Measurements from ENCODE around the gene DSP.

DSP gene

GRCh38 chr6:7535498-7535897 lies 6.0 kb upstream of the DSP start:
- DNase-seq (ENCODE audit: low spot score) = no peak

DNA sequence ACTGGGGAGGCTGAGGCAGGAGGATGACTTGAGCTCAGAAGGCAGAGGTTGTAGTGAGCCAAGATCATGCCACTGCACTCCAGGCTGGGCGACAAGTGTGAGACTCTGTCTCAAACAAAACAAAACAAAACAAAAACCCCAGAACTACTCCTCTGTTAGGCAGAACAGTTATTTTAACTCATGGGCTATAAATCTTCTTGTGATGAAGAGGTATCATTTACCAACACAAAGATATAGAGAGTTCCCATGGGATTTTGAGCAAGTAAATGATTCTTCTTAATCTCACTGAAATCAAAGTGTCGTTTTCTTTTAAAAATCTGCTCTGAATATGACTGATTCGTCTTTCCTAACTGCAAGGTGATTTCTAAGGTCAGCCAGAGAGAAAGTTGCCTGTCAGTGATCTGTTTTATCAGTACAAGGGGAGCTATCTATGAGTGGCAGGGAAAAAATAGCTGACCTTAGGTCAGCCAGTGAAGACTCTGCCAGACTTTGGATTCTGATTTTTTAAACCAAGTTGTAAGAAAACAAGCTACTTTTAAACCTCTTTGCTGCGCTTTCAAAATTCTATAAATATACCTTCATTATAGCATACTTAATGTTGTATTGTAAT lies 3.8 kb upstream of the DSP start:
- DNase-seq (ENCODE audit: low spot score) = no peak

GRCh38 chr6:7538484-7538883 lies 3.0 kb upstream of the DSP start:
- DNase-seq (ENCODE audit: low spot score) = no peak

- no peak for DNase-seq (ENCODE audit: low spot score)
These were observed 876 bp upstream of the DSP start for GRCh38 chr6:7540595-7540994.

- no peak for DNase-seq (ENCODE audit: low spot score)
These were observed 798 bp downstream of the DSP start for GRCh38 chr6:7542065-7542873.

- peak; percentile 83 for DNase-seq (ENCODE audit: low spot score)
These were observed 1.6 kb downstream of the DSP start for GRCh38 chr6:7542874-7543624.

DNA sequence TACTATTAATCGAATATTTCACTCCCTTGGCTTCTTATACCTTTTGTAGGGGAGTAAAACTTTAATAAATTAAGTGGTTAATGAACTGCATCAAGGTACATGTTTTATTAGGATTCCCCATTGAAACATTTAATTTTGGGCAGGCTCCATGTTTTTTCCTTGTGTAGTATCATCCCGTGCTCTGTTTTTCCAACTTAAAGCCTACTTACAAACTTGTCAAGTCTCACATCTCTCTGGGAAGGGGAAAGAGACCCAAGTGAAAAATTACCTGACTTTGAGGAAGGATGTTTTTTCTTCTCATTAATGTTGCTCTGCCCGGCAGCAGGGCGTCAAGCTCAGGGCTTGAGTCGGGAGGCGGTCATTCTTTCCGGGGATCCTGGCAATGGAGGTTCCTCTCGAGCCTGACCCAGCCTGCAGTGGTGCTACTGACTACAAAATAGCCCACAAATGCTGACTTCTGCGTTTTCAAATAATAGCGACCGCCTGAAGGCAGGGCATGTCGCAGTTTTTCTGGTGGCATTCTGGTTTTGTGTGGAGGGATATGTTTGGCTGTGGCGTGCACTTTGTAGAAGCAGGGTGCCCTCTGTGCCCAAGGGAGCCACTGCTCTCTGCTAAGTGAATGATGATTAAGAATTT lies 2.4 kb downstream of the DSP start:
- DNase-seq (ENCODE audit: low spot score) = no peak

DNA sequence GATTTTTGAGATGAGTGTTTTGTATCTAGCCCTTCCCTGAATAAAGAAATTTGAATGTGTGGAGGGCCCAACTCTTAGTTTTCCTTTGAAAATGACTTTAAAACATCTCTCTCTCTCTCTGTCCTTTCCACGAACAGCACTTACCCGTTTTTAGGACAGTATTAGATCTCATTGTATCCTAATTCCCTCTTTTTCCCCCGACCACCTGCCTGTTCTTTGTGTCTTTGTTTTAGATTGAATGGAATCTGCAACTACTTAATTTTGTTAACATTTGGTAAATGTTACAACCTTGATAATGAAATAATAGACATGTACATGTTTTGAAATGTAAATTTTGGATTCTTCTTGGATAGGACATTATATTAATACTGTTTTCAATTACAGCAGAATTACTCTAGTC lies 3.1 kb downstream of the DSP start:
- no peak for DNase-seq (ENCODE audit: low spot score)

GRCh38 chr6:7545316-7546019 lies 4.0 kb downstream of the DSP start:
- DNase-seq (ENCODE audit: low spot score) = no peak

GRCh38 chr6:7546020-7546369 lies 4.5 kb downstream of the DSP start:
- DNase-seq (ENCODE audit: low spot score) = no peak

- no peak for DNase-seq (ENCODE audit: low spot score)
These were observed 4.9 kb downstream of the DSP start for GRCh38 chr6:7546383-7546782.

GRCh38 chr6:7546896-7547295 lies 5.4 kb downstream of the DSP start:
- peak; percentile 50 for DNase-seq (ENCODE audit: low spot score)

DNA sequence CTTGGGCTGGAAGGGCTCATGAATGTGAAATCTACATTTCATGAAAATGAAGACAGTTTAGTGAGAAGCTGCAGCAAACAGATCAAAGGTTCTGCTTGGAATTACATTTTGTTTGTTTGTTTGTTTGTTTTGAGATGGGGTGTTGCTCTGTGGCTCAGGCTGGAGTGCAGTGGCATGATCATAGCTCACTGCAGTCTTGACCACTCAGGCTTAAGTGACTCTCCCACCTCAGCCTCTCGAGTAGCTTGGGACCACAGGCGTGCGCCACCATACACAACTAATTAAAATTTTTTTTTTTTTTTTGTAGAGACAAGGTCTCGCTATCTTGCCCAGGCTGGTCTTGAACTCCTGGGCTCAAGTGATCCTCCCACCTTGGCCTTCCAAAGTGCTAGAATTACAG lies 5.8 kb downstream of the DSP start:
- DNase-seq (ENCODE audit: low spot score) = no peak

GRCh38 chr6:7550433-7550801 lies 8.9 kb downstream of the DSP start:
- no peak for DNase-seq (ENCODE audit: low spot score)

DNA sequence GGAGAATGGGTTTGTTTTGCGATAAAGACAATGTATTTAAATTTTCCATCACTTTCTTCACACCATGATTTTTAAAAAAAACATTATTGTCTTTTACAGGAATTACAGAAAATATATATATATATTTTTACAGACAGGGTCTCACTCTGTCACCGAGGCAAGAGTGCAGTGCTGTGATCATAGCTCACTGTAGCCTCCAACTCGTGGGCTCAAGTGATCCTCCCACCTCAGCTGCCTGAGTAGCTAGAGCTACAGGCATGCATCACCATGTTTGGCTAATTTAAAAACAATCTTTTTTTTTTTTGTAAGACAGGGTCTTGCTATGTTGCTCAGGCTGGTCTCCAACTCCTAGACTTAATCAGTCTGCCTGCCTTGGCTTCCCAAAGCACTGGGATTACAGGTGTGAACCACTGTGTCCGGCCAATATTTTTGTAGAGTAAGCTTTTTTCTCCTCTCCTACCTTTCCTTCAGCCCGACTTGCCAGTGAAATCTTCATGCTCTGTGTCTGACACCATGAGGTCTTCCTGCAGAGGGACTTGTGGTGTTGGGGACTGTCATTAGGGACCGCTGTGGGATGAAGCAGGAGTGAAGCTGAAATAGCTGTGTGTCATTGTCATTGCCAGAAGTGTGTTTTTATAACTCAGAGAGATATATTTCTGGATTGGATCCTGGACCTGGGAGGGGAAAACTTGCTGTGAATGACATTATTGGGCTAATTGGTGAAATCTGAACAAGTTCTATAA lies 13.2 kb downstream of the DSP start:
- no peak for DNase-seq (ENCODE audit: low spot score)

DNA sequence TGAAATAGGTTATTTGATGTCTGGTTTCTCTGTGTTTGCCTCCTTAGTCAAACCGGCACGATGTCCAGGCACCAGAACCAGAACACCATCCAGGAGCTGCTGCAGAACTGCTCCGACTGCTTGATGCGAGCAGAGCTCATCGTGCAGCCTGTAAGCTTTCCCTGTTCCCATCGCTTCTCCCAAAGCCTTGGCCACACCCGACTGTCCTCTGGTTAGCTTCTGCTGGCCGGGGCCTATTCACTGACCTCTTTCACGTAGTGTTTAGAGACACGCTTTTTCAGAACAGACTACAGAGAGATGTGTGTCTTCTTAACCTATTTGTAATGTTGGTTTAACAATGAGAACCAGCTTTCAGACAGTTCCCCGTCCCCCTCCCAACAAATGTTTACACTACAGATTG lies 14.2 kb downstream of the DSP start:
- DNase-seq (ENCODE audit: low spot score) = no peak

DNA sequence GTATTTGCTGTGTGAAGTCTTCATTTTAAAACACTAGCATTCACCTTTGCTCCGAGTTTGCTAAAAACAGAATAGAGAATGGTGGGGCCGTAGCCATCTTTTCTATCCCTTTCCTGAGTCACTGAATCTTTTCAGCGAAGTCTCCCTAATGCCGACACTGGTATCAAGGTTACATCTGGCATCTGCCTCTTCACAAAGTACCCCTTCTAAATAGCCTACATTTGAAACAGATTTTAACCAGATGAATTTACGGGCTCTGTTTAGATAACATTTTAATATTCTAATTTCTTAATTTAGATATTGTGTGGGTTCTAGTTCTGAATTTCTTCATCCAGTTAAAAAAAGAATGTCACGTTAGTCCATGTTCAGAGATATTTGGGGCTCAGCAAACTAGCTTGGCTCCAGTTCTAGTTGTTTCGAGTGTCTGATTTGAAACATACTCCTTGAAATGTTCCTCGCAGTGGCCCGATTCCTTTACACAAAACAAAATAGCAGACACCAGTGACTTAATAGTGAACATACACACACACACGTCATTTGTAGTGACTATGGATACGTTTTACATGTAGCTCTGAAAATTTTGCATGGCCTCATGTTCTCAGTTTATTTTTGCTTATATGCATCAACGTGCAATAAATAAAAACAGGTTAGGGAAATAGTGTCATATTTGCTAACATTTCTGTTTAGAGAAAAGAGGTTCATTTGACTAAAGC lies 15.1 kb downstream of the DSP start:
- DNase-seq (ENCODE audit: low spot score) = no peak

DNA sequence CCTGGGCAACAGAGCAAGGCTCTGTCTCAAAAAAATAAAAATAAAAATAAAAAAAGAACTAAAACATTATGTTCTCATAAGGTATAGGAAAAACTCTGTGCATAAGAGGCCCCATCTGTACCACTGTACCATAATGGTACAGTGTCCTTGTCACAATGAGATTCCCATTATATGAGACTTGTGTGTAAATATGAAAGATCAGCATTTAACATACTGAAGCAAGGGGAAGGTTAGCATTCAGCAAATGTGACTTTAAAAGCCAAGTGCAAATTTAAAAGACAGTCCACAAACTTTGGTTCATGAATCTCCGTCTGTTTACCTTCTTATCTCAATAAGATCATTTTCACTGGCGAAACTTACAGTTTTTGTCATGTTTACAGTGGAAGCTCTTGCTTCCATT lies 16.2 kb downstream of the DSP start:
- DNase-seq (ENCODE audit: low spot score) = no peak

DNA sequence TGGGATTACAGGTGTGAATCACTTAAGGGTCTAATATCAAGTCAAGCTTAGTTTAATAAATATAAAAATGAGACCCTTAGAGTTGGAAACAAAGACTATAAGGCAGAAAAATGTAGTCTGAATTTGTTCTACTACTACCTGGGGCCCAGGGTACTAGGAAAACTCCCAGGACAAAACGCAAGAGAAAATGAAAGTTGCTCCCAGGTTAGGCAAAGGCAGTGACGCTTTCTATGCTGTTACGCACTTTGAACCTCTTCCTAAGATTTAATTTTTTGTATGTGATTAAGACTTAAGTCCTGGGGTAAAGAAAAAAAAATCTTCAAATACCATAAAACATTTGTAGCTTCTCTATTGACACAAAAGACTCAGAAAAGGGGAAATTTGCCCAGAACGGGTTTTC lies 17.3 kb downstream of the DSP start:
- DNase-seq (ENCODE audit: low spot score) = no peak

- no peak for DNase-seq (ENCODE audit: low spot score)
These were observed 17.7 kb downstream of the DSP start for GRCh38 chr6:7559196-7559595.

All from LoVo (cell line).